Measurements from ENCODE around the gene IQCE. TPM values are rescaled to one million over a fixed set of nuclear protein-coding genes. Genes with fewer than 3 reads are reported as not detected.
A peak's percentile ranks its signal among the peaks of the same experiment; 100 is the strongest.

IQCE gene
- total RNA-seq, 1 donor from 2014 or later = 32.0 TPM

DNA sequence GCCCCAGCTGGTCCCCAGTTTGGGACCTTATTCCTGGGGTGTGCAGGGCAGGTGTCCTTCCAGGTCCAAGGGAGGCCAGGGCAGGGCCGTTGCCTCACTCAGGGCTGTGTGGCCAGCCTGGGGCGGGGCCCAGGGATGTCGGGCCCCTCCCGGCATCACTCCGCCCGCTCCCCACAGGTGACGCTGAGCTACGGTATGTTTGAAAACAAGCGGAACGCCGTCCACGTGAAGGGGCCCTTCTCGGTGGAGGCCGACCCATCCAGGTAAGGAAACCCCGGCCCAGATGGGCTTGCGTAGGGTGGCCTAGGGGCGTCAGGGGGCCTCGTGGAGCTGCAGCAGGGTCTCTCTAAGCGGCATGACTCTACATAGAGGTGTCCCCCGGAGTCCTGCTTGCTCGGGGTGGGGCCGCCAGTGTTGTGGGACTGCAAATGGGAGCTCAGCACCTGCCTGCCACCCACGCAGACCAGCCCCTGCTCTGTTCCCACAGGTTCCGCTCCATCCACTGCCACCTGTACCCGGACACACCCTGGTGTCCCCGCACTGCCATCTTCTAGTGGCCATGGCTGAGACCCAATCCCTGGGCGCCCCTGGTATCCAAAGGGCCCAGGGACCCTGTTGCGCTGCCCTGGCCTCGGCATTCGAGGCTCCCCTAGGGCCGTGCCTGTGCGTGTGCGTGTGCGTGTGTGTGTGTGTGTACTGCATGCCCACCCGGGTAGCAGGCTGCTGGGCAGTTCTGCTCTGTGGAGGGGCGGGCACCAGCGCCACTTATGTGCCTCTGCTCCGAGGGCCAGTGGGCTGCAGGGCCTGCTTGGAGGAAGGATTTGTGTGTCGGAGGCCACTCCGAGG lies 31.9 kb upstream of the IQCE start:
- peak; percentile 47 for DNase-seq

GRCh38 chr7:2527505-2528467 lies 31.0 kb upstream of the IQCE start:
- Histone ChIP-seq H3K27ac (peak overlapping the region; percentile 88), H3K4me1 (peaks cover 93% of the 10 kb centered on the region), H3K36me3 (peaks cover 42% of the 10 kb centered on the region), H3K9me3 (no peaks in the 10 kb centered on the region), H3K27me3 (ENCODE audit: low read depth) (no peaks in the 10 kb centered on the region), H3K4me3 (no peak overlapping the region)
- TF ChIP-seq, protein P1, sequence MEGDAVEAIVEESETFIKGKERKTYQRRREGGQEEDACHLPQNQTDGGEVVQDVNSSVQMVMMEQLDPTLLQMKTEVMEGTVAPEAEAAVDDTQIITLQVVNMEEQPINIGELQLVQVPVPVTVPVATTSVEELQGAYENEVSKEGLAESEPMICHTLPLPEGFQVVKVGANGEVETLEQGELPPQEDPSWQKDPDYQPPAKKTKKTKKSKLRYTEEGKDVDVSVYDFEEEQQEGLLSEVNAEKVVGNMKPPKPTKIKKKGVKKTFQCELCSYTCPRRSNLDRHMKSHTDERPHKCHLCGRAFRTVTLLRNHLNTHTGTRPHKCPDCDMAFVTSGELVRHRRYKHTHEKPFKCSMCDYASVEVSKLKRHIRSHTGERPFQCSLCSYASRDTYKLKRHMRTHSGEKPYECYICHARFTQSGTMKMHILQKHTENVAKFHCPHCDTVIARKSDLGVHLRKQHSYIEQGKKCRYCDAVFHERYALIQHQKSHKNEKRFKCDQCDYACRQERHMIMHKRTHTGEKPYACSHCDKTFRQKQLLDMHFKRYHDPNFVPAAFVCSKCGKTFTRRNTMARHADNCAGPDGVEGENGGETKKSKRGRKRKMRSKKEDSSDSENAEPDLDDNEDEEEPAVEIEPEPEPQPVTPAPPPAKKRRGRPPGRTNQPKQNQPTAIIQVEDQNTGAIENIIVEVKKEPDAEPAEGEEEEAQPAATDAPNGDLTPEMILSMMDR (IDR thresholded peaks at IDR 0.05) = no peak
- peak in 1 of 2 donors; percentile 7 for ATAC-seq
- intact Hi-C loops (cut with DNase I) = no loop called here
- DNase-seq = peak; percentile 74

More for the DNA sequence above, 31.9 kb upstream of the IQCE start:
- peaks cover 42% of the 10 kb centered on the region for H3K36me3 ChIP-seq
- intact Hi-C loops (cut with DNase I) = no loop called here
- no peak for ATAC-seq
- H3K4me3 ChIP-seq = no peak overlapping the region
- no peaks in the 10 kb centered on the region for H3K27me3 ChIP-seq (ENCODE audit: low read depth)
- TF ChIP-seq, protein P1 (IDR thresholded peaks at IDR 0.05) = no peak
- H3K9me3 ChIP-seq = no peaks in the 10 kb centered on the region
- peak overlapping the region; percentile 53 for H3K27ac ChIP-seq
- peaks cover 99% of the 10 kb centered on the region for H3K4me1 ChIP-seq

GRCh38 chr7:2528481-2529095 lies 30.2 kb upstream of the IQCE start:
- TF ChIP-seq, protein P1 (IDR thresholded peaks at IDR 0.05) = no peak
- Histone ChIP-seq H3K4me1 (peaks cover 85% of the 10 kb centered on the region), H3K9me3 (no peaks in the 10 kb centered on the region), H3K36me3 (peaks cover 42% of the 10 kb centered on the region), H3K4me3 (no peak overlapping the region), H3K27ac (peak overlapping the region; percentile 88), H3K27me3 (ENCODE audit: low read depth) (no peaks in the 10 kb centered on the region)
- ATAC-seq = no peak
- intact Hi-C loops (cut with DNase I) = no loop called here
- no peak for DNase-seq

- intact Hi-C loops (cut with DNase I) = no loop called here
- TF ChIP-seq, protein P1 (IDR thresholded peaks at IDR 0.05) = no peak
- DNase-seq (peak; percentile 90), ATAC-seq (peak; percentile 59 to 74)
- H3K27me3 ChIP-seq (ENCODE audit: low read depth) = no peaks in the 10 kb centered on the region
- H3K9me3 ChIP-seq = no peaks in the 10 kb centered on the region
- H3K36me3 ChIP-seq = peaks cover 42% of the 10 kb centered on the region
- H3K27ac ChIP-seq = peak overlapping the region; percentile 88
- H3K4me3 ChIP-seq = peak overlapping the region; percentile 19
- peaks cover 77% of the 10 kb centered on the region for H3K4me1 ChIP-seq
These were observed 29.4 kb upstream of the IQCE start for GRCh38 chr7:2529161-2530070.
